Activated naive CD8-positive, alpha-beta T cell treated with anti-CD3 and anti-CD28 coated beads, Interleukin-2, amount 50 U/mL, for 24 hours (primary cell): ENCODE measurements around the gene CCDC85C.
A peak's percentile ranks its signal among the peaks of the same experiment; 100 is the strongest.

ENCODE experiments used
- ATAC-seq: fragments of 150-1000 bp; cut with Tn5 transposase; one replicate; pipeline ENCODE4 v1.10.0; 2021
- DNase-seq: peaks from one replicate; pipeline ENCODE4 v3.0.0; 2021
- H3K27ac Mint-ChIP-seq: one replicate; pipeline ENCODE4 v1.8.0; 2021; ENCODE audit warnings: mild to moderate bottlenecking, mixed read lengths
- H3K27me3 Mint-ChIP-seq: one replicate; pipeline ENCODE4 v1.8.0; 2021; ENCODE audit warnings: mixed read lengths
- H3K36me3 Mint-ChIP-seq: one replicate; pipeline ENCODE4 v1.8.0; 2021; ENCODE audit warnings: low read depth, mixed read lengths
- H3K4me1 Mint-ChIP-seq: one replicate; pipeline ENCODE4 v1.8.0; 2021; ENCODE audit warnings: mixed read lengths
- H3K4me3 Mint-ChIP-seq: one replicate; pipeline ENCODE4 v1.8.0; 2021; ENCODE audit warnings: mild to moderate bottlenecking, moderate library complexity, mixed read lengths
- H3K9me3 Mint-ChIP-seq: one replicate; pipeline ENCODE4 v1.8.0; 2021; ENCODE audit warnings: mixed read lengths

Gene CCDC85C

GRCh38 chr14:99559286-99559990 is 44.6 kb downstream of the CCDC85C start:
- Mint-ChIP-seq H3K4me3 (no peak overlapping the region), H3K9me3 (no peaks in the 10 kb centered on the region), H3K27me3 (no peaks in the 10 kb centered on the region), H3K4me1 (no peaks in the 10 kb centered on the region), H3K36me3 (no peaks in the 10 kb centered on the region), H3K27ac (no peak overlapping the region)
- ATAC-seq (no peak), DNase-seq (no peak)

DNA sequence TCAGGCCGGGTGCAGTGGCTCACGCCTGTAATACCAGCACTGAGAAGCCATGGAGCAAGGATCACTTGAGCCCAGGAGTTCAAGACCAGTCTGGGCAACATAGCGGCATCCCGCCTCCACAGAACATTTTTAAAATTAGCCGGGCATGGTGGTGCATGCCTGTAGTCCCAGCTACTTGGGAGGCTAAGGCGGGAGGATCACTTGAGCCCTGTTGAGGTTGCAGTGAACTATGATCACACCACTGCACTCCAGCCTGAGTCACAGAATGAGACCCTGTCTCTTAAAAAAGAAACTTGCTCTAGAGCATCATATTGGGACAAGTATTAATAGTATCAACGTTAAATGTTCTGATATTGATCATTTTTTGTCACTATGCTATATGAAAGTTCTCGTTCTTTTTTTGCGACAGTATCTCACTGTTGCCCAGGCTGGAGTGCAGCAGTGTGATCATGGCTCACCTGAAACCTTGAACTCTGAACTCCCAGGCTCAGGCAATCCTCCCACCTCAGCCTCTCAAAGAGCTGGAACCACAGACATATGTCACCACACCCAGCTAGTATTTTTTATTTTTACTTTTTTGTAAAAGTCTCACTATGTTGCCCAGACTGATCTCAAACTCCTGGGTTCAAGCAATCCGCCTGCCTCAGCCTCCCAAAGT is 47.7 kb downstream of the CCDC85C start:
- H3K27me3 Mint-ChIP-seq, result no peaks in the 10 kb centered on the region
- no peak for DNase-seq
- no peak overlapping the region for H3K27ac Mint-ChIP-seq
- no peaks in the 10 kb centered on the region for H3K36me3 Mint-ChIP-seq
- no peaks in the 10 kb centered on the region for H3K4me1 Mint-ChIP-seq
- ATAC-seq, result no peak
- no peaks in the 10 kb centered on the region for H3K9me3 Mint-ChIP-seq
- H3K4me3 Mint-ChIP-seq, result no peak overlapping the region

DNA sequence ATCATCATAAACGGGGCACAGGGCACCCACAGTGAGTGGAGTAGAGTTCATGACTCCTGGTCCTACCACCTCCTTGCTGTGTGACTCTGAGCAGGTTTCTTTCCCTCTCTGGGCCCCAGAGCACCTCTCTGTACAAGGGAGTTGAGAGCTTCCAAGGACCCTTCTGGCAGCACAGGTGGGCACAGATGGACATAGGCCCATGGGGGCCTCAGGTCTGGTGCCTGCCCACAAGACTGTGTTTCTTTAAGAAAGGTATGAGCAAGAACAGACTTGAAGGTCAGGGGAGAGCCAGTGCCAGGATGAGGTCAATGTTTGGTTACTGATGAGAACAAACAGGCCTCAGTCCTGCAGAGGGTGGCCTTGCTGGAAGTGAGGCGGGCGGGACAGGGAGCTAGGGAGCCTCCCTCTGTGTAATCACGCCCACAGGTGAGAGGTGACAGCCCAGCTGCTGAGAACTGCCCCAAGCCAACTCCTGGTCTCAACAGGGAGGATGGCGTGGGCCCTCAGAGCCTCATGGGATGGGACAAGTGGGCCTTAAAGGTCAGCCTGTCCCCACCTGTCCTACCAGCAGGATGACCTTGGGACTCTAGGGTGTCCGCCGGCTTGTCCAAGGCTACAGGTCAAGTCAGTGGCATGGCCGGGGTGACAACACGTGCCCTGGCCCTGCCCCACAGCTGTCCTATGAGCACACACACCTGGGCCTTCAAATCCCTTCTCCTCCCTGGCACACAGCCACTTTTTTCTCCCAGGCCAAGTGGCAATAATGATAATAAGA is 49.1 kb downstream of the CCDC85C start:
- H3K27me3 Mint-ChIP-seq, result no peaks in the 10 kb centered on the region
- no peak overlapping the region for H3K4me3 Mint-ChIP-seq
- no peaks in the 10 kb centered on the region for H3K9me3 Mint-ChIP-seq
- no peak overlapping the region for H3K27ac Mint-ChIP-seq
- no peak for ATAC-seq
- H3K4me1 Mint-ChIP-seq, result no peaks in the 10 kb centered on the region
- DNase-seq, result no peak
- H3K36me3 Mint-ChIP-seq, result no peaks in the 10 kb centered on the region

- ATAC-seq (no peak), DNase-seq (no peak)
- H3K27ac Mint-ChIP-seq, result no peak overlapping the region
- H3K4me3 Mint-ChIP-seq, result no peak overlapping the region
- no peaks in the 10 kb centered on the region for H3K36me3 Mint-ChIP-seq
- H3K4me1 Mint-ChIP-seq, result no peaks in the 10 kb centered on the region
- no peaks in the 10 kb centered on the region for H3K27me3 Mint-ChIP-seq
- H3K9me3 Mint-ChIP-seq, result no peaks in the 10 kb centered on the region
These were observed 49.8 kb downstream of the CCDC85C start for GRCh38 chr14:99554184-99554583.

- H3K4me1 Mint-ChIP-seq, result no peaks in the 10 kb centered on the region
- no peak overlapping the region for H3K27ac Mint-ChIP-seq
- H3K9me3 Mint-ChIP-seq, result no peaks in the 10 kb centered on the region
- DNase-seq (no peak), ATAC-seq (no peak)
- H3K36me3 Mint-ChIP-seq, result no peaks in the 10 kb centered on the region
- no peaks in the 10 kb centered on the region for H3K27me3 Mint-ChIP-seq
- no peak overlapping the region for H3K4me3 Mint-ChIP-seq
These were observed 51.3 kb downstream of the CCDC85C start for GRCh38 chr14:99552572-99553216.

- Mint-ChIP-seq H3K4me1 (no peaks in the 10 kb centered on the region), H3K27me3 (no peaks in the 10 kb centered on the region), H3K9me3 (no peaks in the 10 kb centered on the region), H3K36me3 (no peaks in the 10 kb centered on the region), H3K27ac (no peak overlapping the region), H3K4me3 (no peak overlapping the region)
- ATAC-seq (no peak), DNase-seq (no peak)
These were observed 51.9 kb downstream of the CCDC85C start for GRCh38 chr14:99552021-99552553.

- Mint-ChIP-seq H3K4me1 (no peaks in the 10 kb centered on the region), H3K4me3 (no peak overlapping the region), H3K36me3 (no peaks in the 10 kb centered on the region), H3K27ac (no peak overlapping the region), H3K27me3 (no peaks in the 10 kb centered on the region), H3K9me3 (no peaks in the 10 kb centered on the region)
- DNase-seq, result no peak
- no peak for ATAC-seq
These were observed 52.7 kb downstream of the CCDC85C start for GRCh38 chr14:99551034-99551922.

GRCh38 chr14:99550387-99550992 is 53.5 kb downstream of the CCDC85C start:
- Mint-ChIP-seq H3K27me3 (no peaks in the 10 kb centered on the region), H3K4me1 (no peaks in the 10 kb centered on the region), H3K9me3 (no peaks in the 10 kb centered on the region), H3K4me3 (no peak overlapping the region), H3K36me3 (no peaks in the 10 kb centered on the region), H3K27ac (no peak overlapping the region)
- no peak for DNase-seq
- peak; percentile 25 for ATAC-seq

- H3K27ac Mint-ChIP-seq, result no peak overlapping the region
- no peaks in the 10 kb centered on the region for H3K9me3 Mint-ChIP-seq
- ATAC-seq (no peak), DNase-seq (no peak)
- no peaks in the 10 kb centered on the region for H3K27me3 Mint-ChIP-seq
- no peaks in the 10 kb centered on the region for H3K36me3 Mint-ChIP-seq
- H3K4me3 Mint-ChIP-seq, result no peak overlapping the region
- H3K4me1 Mint-ChIP-seq, result no peaks in the 10 kb centered on the region
These were observed 54.3 kb downstream of the CCDC85C start for GRCh38 chr14:99549684-99550083.

DNA sequence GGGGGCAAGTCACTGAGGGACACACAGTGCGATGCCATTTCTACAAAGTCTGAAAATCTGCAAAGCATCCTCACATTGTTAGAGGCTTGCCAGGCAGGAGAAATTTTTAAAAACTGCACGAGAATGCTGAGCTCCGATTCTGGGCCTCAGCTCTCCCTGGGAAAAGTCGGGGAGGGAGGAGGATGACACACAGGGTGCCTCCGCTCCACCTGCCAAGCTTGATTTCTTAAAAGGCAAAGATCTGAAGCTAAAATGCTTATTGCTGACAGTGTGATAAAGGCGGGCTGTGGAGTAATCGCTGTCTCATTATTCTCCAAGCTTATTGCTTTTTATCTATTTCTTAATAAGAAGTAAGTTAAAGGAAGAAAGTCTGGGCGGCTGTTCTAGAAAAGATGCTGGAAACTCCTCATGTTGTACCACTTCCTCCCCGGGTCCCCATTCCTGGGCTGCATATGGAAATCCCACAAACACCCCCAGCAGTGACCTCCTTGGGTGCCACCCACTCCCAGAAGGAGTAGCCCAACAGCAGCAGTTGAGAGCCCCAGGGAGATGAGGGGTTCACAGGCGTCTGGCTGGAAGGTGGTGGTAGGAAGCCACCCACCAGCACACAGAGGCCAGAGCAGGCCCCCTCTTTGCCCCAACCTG is 55.0 kb downstream of the CCDC85C start:
- Mint-ChIP-seq H3K4me3 (no peak overlapping the region), H3K36me3 (no peaks in the 10 kb centered on the region), H3K4me1 (no peaks in the 10 kb centered on the region), H3K27ac (no peak overlapping the region), H3K9me3 (no peaks in the 10 kb centered on the region), H3K27me3 (no peaks in the 10 kb centered on the region)
- no peak for ATAC-seq
- DNase-seq, result no peak

- DNase-seq (no peak), ATAC-seq (no peak)
- H3K4me1 Mint-ChIP-seq, result no peaks in the 10 kb centered on the region
- no peaks in the 10 kb centered on the region for H3K27me3 Mint-ChIP-seq
- no peak overlapping the region for H3K27ac Mint-ChIP-seq
- H3K4me3 Mint-ChIP-seq, result no peak overlapping the region
- H3K36me3 Mint-ChIP-seq, result no peaks in the 10 kb centered on the region
- H3K9me3 Mint-ChIP-seq, result no peaks in the 10 kb centered on the region
These were observed 55.8 kb downstream of the CCDC85C start for GRCh38 chr14:99548255-99548654.

DNA sequence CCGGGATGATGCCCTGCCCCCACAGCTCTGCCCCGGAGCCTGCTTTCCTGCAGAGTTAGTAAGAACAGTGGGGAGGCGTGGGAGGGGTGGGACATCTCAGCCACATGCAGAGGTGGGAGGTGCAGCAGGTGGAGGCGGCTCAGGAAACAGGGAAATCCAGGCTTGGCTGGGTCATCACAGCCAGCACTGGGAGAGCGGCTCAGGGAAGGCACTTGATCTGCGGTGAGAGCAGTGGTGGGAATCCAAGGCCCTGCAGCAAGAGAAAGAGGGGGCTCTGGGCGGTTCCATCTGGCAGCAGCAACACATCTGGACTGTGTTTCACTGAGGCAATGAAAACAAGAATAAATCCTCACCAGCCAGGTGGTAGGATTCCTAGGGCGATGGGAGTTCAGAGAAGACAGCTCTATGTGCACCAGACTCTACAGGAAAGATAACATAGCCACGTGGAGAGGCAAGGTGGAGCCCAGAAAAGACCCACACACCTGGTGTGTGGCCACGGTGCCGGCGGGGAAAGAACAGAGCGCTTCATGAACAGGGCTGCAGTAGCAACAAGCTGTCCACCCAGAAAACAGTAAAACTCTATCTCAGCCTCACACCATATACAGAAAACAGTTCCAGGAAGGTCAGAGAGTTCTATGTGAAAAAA is 57.6 kb downstream of the CCDC85C start:
- Mint-ChIP-seq H3K27me3 (no peaks in the 10 kb centered on the region), H3K36me3 (no peaks in the 10 kb centered on the region), H3K27ac (no peak overlapping the region), H3K9me3 (no peaks in the 10 kb centered on the region), H3K4me3 (no peak overlapping the region), H3K4me1 (peaks cover 2% of the 10 kb centered on the region)
- DNase-seq (no peak), ATAC-seq (no peak)

DNA sequence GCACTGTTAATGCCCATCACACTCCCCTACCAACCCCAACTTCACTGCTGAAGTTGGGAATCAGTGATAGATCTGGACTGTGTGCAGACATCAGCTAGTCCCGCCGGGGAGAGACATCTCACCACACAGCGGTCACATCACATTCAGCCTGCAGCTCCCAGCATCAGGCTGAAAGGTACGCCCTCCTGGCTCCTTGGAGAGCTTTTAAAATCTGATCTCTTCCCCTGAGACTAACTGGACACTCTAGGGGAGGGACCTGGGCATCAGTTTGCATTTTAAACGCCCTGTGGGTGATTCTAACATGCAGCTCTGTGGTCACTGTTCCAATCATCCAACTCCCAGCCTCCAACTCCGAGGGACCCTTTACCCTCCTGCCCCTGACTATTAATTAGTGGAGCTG is 58.4 kb downstream of the CCDC85C start:
- no peak for DNase-seq
- Mint-ChIP-seq H3K9me3 (no peaks in the 10 kb centered on the region), H3K36me3 (no peaks in the 10 kb centered on the region), H3K4me3 (no peak overlapping the region), H3K27ac (no peak overlapping the region), H3K4me1 (peaks cover 5% of the 10 kb centered on the region), H3K27me3 (no peaks in the 10 kb centered on the region)
- no peak for ATAC-seq
